Glomerular endothelial cell (primary cell): ENCODE data around the gene OGFOD2. TPM values are rescaled to one million over a fixed set of nuclear protein-coding genes. Genes with fewer than 3 reads are reported as not detected.
"Not testable (repeated sequence)": the region's sequence is repeated elsewhere in the genome, so short reads cannot be mapped to it uniquely, and the experiment has no call there.

Experiments
- DNase-seq: peaks from one replicate; pipeline ENCODE4 v3.0.0-alpha.2; 2011; ENCODE audit warnings: low read depth, low spot score; ENCODE audit errors: extremely low read depth
- total RNA-seq: library from RNA; depleted of rRNA; stranded (reverse); fragments of >200 nt; gene quantifications from 2 replicates; pipeline ENCODE4 v1.2.3, GENCODE V29; 2015

OGFOD2 gene
- total RNA-seq, result 8.8 and 10.6 TPM in 2 replicates

DNA sequence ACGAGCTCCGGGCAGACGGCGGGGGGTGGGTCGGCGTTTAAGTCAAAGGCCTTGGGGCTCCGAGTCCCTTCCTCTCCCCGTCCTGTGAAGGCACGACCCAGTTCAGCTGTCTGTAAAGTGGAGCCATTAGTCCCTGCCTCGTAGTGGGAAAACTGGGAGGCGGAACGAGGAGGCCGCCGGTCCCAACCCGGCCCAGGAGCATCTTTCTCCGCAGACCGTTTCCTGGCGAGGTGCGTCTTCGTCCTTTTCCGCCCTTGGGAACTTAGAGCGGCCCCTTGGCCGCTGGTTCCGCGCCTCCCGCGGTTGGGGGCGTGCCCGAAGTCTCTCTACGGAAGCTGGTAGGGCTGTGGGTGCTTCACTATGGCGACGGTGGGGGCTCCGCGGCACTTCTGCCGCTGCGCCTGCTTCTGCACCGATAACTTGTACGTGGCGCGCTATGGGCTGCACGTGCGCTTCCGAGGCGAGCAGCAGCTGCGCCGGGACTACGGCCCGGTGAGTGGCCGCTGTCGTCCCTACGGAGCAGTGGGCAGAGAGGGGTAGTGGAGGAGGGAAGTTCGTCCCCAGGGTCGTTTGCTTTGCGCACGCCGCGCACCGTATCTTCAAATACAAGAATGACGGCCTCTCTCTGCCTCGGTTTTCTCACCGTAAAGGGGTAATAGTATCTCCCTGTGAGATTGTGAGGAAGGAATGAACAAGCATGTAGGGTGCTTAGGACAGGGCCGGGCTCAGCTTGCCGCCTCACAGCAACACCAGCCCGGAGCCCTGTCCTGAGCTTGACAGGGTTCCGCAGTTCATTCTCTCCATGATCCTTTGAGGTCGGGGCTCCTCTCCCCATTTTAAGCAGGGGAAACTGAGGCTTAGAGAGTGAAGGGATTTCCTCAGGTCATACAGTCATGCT is at the start of gene OGFOD2:
OGFOD2 (plus strand) TSS at position 353 of the 898 bp plus-strand sequence; CDS start at position 361, 8 bp downstream.
- DNase-seq, result peak; percentile 42

DNA sequence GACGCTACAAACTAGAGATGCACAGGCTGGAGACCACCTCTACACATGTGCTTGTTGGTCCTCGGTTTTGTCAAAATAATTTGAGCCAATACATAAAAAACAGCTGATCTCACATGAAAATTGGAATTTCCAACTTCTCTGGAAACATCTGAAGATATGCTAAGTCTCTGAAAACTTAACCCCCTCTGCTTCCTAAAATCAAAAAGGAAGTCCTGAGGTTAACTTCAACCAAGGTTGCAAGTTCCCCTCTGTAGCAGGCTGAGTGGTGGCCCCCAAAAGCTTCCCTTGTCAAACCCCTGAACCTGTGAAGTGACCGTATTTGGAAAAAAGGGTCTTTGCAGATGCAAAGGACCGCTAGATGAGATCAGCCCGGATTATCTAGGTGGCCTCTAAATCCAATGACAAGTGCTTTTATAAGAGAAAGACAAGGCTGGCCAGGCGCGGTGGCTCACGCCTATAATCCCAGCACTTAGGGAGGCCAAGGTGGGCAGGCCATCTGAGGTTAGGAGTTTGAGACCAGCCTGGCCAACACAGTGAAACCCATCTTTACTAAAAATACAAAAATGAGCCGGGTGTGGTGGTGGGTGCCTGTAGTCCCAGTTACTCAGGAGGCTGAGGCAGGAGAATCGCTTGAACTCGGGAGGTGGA is 47.2 kb upstream of the OGFOD2 start:
- DNase-seq, result no peak

DNA sequence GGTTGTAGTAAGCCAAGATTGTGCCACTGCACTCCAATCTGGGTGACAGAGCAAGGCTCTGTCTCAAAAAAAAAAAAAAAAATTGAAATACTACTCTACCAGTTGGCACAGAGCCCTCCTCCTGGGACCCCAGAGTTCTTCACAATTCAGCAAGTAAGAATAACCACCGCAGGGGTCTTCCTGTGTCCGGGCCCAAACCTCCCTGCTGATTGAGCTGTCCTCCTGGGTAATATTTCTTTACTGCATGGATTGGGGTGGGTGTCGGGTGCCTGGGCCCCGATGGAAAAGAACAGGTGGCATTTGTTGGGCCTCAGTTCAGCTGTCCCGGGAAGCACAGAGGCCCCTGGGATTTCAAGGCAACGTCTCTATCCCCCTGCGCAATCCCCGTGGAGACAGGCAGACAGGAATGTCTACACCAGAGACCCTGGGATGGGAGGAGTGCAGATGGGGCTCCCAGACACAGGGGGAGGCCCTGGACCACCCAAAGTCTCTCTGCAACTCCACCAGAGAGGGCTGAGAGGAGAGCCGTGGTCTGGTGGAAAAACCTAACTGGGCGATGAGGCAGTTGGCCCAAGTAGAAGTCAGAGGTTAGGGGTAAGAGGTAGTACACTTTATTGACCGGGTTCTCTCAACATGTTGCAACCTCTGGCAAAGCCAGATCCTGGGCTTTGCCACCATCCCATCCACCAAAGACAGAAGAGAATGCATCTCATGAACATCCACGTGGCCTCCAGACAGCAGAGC is 46.5 kb upstream of the OGFOD2 start:
- DNase-seq, result no peak

DNA sequence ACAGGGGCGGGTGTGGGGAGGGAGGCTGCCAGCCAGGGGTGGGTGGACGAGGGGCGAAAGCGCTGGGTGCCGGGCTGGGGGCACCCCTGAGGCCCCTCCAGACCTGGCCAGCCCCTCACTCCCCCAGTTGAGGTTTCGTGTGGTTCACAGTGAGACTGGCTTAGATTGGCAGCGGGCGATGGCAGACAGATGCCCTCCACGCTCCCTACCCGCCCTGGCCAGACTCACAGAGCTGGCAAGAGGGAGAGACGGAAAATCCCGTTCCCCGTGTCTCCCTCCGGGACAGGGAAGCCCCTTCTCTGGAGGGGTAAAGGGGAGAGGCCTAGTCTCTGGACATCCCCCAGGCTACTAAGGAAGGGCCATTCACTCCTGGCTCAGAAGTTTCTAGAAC is 45.9 kb upstream of the OGFOD2 start:
- DNase-seq, result no peak

DNA sequence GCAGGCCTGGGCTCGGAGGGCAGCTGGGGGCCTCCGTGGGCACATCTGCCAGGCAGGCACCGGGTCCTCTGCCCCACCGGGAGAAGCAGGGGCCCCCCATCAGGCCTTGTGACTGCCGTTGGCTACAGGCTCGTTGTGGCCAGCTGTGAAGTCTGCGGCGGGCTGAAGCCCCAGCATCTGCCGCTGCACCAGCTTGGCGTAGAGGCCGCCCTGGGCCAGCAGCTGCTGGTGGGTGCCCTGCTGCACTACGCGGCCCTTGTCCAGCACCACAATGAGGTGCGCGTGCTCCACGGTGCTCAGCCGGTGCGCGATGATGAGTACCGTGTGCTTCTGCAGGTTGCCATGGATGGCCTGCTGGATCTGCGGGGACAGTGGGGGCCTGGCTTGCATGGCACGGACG is 45.2 kb upstream of the OGFOD2 start:
- DNase-seq, result no peak

DNA sequence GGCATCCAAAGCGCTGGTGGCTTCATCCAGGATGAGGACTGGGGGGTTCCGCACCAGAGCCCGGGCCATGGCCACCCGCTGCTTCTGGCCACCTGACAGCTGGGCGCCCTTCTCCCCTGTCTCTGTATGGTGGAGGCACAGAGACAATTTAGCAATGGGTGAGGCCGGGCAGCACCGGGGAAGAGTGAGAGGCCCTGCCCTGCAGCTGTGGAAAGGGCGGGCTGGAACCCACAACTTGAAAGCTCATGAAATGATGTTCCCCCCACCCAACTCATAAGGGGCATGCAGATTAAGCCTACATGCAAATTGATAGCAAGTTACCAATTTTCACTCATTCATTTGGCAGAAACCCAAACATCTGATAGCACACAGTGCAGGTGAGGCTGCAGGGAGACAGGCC is 42.8 kb upstream of the OGFOD2 start:
- DNase-seq, result no peak

DNA sequence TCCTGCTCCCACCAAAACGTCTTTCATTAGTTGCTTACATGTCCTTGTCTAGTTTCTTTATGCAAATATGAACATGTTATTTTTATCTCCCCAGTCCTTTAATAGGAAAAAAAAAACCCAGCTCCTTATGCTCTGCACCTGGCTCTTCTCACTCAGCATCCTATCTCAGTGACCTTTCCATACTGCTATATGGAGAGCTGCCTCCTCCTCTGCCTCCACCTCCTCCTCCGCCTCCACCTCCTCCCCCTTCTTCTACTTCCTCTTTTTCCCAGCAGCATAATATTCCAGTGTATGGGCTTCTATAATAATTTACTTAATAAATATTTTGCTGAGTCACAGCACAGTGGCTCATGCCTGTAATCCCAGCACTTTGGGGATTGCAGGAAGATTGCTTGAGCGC is 40.3 kb upstream of the OGFOD2 start:
- no peak for DNase-seq

DNA sequence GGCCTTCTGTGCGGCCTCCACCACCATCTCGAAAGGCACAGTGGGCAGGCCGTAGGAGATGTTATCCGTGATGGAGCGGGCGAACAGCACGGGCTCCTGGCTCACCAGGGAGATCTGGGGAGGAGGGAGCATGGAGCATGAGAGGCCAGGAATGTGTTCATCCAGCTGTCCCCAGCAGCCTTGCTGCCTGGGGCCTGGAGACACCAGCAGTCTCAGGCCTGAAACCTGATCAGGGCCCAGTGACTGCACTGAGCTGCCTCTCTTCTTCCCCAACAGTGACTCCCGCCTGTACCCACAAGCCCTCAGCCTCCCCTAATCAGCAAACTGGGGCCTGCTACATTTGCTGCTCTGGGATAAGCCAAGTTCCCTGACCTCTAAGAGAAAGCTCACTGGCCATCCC is 39.7 kb upstream of the OGFOD2 start:
- no peak for DNase-seq

DNA sequence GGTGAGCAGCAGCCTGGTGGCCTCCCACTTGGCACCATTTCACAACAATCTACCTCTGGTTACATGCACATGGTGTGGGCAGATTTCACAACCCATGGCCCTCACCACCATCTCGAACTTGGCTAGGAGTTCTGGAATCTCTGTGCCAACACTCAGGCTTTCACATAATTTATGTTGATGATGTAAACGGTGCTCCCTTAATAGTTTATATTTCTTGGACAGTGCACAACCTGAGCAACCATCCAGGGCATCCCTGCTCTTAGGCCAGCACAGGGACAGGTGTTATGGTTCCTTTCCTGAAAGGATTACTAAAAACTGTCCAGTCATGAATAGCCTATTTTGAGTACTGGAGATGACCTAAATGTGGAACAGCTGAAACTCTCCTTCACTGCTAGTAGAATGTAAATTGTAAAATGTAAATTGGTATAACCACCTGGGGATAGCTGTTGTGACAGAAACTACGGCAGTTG is 37.4 kb upstream of the OGFOD2 start:
- DNase-seq, result no peak

DNA sequence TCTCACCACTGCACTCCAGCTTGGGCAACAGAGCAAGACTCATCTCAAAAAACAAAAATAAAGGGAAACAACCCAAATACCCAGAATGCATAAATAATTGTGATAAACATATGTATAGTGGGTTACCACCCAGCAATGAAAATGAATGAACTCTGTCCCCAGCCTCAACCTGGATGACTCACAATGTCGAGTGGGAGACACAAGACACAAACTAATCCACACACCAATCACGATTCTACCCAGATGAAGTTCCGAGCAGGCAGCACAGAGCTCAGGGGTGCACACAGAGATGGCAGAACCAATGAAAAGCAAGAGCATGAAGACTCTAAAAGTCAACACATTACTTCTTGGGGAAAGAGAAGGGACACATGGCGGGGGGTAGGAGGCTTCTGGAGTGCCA is 35.9 kb upstream of the OGFOD2 start:
- no peak for DNase-seq

DNA sequence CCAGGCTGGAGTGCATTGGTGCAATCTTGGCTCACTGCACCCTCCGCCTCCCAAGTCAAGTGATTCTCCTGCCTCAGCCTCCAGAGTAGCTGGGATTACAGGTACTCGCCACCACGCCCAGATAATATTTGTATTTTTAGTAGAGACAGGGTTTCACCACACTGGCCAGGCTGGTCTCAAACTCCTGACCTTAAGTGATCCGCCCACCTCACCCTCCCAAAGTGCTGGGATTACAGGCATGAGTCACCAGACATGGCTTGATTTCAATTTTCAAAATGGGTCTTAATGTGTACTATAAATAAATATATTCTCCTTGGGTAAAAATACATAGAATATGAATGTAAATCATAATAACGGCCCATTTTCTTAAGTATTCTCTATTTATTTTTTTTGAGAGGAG is 33.7 kb upstream of the OGFOD2 start:
- not testable (repeated sequence) for DNase-seq

DNA sequence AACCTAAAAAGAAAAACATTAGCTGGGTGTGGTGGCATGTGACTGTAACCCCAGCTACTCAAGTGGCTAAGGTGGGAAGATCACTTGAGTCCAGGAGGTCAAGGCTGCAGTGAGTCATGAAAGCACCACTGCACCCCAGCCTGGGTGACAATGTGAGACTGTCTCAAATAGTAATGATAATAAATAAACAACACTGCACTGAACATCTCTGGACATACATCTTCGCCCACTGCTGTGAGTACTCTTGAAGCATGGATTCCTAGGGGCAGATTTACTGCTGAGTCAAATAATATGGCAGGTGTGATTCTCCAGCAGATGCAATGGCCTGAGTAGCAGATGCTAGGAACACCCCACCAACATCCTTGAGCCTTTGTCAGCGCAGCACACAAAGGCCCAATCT is 32.4 kb upstream of the OGFOD2 start:
- DNase-seq, result no peak

DNA sequence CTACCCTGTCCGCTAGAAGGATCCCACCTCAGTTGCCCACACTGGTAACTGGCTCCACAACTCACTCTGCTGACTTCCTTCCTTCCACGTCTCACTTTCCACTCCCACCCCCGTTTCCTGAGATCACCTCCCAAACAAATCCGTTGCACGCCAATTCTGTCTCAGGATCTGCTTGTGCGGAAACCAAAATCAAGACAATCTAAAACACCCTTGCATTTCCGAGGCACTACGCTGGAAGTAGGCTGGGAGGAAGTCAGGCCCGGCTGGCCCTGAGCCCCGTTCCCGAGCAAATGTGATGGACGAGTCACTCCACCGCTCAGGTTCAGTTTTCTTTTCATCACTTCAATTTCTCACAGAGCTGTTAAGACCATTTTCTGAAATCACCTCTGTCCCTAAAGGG is 31.8 kb upstream of the OGFOD2 start:
- DNase-seq, result peak; percentile 51

DNA sequence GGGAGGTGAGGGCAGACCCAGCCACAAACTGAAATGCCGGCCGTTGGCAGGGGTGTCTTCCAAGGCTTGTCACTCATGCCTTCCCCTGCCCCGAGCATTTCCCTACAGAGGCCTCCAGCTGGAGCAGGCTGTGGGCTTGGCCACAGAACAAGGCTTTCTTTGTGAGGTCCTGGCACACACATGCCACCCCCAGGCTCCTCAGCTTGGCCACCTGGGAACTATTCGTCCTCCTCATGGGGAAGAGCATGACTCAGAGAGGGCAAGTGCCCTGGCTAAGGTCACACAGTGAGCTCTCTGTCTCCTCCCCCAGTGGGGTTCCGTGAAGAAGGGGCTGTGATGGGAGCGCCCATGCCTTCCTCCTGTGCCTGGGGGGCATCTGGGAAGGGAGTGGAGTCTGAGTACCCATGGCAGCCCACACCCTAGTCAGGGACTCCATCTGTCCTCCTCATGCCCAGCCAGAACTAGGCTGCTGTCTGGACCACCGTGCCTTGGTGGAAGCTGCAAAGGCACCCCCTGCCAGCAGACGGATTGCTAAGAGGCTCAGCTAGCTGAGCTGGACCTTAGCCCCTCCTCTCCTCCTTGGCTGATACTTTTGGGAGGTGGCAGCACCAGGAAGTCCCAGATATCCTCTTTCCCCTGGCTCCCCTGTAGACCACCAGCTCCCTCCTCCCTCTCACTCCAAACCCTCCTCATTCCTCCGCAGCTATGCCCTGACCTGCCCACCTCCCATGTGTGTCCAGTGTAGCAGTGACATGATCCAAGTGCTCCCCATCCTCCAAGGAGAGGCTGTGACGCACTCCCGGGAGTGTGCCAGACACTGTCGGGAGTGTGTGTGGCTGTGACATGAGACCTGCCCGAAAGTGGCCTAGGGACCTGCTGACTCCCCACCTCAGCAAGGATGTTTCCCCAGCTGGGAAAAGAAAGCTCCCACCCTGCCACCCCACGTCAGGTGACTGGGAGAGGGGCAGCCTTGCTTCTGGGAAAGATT is 30.1 kb upstream of the OGFOD2 start:
- DNase-seq, result no peak

DNA sequence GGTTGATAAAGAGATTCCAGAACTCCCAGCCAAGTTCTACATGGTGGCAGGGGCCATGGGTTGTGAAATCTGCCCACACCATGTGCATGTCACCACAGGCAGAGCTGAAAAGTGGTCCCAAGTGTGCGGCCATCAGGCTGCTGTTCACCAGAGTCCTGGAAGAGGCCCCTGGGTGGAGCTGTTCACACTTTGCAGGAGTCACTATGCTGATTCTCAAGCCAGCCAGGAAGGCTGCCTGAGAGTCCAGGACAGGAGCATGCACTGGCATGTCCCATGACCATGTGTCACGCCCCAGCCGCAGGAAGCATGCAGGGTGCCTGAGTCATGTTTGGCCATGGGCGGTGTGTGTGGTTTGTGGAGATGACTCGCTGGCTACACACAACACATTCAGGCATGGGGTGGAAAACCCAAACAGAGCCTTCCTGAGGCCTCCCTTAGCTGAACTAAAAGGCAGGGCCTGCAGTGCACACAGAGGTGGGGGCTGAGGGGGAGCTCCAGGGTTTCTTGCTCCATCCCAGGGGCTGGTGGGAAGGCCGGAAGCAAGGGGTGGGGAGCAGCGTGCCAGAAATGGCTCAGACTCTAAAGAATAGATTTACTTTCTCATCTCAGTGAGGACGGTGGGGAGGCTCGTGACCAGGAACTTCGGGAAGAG is 28.2 kb upstream of the OGFOD2 start:
- DNase-seq, result peak; percentile 79

DNA sequence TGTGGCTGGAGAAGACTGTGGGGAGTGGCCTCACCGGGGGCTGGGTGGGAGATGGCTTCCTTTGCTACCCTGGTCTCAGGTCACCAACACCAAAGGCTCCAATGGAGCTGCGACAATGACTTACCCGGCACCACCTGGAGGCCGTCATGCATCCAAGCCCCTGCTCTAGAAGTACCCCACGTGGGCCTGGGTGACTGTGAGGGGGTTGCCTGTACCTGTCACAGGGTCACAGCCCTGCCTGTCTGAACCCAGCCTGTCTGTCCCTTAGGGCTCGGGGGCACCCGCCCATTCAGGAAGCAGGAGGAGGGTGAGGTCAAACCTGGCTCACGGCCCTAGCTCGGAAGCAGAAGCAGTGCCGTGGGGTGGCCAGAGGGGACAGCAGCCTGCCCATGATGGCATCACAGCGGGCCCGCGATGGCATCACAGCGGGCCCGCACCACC is 27.7 kb upstream of the OGFOD2 start:
- no peak for DNase-seq

DNA sequence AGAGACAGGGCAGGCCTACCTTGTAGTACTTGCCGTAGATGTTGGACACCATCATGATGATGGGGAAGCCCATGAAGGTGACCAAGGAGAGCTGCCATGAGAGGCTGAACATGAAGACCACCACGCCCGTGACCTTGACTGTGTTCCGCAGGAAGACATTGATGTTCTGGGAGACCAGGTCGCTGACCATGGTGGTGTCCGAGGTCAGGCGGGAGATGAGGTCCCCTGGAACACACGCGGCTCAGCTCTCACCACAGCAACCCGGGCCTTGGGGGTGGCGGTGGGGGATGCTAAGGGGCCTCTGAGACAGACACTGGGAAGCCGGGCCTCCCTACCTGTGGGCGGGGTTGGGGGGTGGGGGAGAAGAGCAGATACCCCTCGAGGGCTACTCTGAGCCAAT is 26.4 kb upstream of the OGFOD2 start:
- DNase-seq, result no peak

DNA sequence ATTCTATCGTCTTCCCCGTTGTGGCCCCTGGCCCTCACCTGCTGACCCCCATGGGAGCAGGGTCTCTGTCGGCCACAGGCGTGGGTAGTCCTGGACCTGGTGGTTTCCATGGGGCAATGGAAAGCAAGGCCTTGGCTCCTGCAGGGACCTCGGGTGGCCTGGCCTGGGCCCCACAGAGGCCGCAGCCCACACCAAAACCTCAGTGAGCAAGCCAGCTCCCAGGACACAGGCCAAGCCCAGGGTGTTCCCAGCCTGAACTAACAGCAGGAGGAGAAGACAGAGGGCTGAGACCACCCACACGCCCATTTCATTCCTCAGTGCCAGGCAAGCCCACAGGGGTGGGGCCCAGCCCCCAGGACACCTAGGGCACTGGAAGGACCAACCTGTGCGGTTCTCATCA is 25.6 kb upstream of the OGFOD2 start:
- no peak for DNase-seq

DNA sequence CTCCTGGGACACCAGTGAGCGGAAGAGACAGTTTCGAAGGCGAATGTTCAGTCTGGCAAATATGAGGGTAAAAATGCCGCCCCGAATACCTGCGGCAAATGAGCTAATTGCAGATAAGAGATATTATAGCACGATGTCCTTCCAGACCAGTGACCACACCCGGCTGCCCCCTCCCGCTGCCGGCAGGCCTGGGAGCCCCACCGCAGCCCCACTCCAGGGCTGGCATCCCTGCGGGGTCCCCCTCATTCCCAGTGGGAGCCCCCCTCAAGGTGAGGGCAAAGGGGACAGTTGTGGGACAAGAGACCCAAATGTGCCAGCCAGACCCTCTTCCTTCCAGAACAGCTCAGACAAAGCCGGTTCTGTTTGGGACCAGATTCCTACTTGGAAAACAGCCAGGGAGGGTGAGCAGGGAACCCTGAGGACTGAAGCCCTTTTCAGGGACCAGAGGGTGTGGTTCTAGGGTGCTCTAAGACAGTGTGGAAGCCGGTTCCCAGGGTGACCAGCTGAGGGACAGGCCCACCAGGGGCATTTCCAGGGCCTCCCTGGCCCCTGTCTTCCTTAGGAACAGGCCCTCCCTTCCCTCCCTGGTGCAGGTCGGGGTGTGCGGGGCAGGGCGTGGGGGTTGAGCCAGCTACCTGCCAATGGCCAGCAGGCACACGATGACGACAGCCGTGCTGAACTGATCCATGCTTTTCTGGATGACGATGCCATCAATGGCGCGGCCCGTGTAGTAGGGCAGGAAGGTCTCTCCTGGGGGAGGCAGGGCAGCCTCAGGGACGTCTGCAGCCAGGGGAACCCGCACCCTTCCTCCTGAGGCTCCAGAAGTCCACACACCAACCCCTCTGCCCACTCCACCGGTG is 25.0 kb upstream of the OGFOD2 start:
- DNase-seq, result no peak
